Liver (tissue), 9 donors: ENCODE measurements around the gene LIMCH1. TPM values are rescaled to one million over a fixed set of nuclear protein-coding genes. Genes with fewer than 3 reads are reported as not detected.

Experiments used
- DNase-seq: peaks from one replicate; pipeline ENCODE4 v3.0.0-alpha.2; 2017; ENCODE audit warnings: low spot score
- H3K27ac ChIP-seq, 2 donors: one replicate each; pipeline ENCODE4 v1.7.0; 2013; ENCODE audit warnings: inconsistent platforms in 2 of 2, low read length in 2 of 2, control low read depth in 1 of 2, low read depth in 1 of 2, mild to moderate bottlenecking in 1 of 2
- H3K27me3 ChIP-seq, 4 donors: one replicate each; pipeline versions ENCODE4 v1.6.1 to v1.7.0; 2013; ENCODE audit warnings: low read length in 3 of 4, inconsistent platforms in 1 of 4, mild to moderate bottlenecking in 1 of 4, moderate library complexity in 1 of 4; ENCODE audit not compliant: control insufficient read depth in 4 of 4, insufficient read depth in 4 of 4
- H3K36me3 ChIP-seq, 4 donors: one replicate each; pipeline versions ENCODE4 v1.6.1 to v1.7.0; 2013; ENCODE audit warnings: low read length in 3 of 4, mild to moderate bottlenecking in 3 of 4, low read depth in 1 of 4, moderate library complexity in 1 of 4; ENCODE audit not compliant: control insufficient read depth in 4 of 4, insufficient read depth in 3 of 4
- H3K4me1 ChIP-seq, 4 donors: one replicate each; pipeline versions ENCODE4 v1.6.1 to v1.7.0; 2013; ENCODE audit warnings: low read length in 3 of 4, mild to moderate bottlenecking in 3 of 4, moderate library complexity in 1 of 4; ENCODE audit not compliant: control insufficient read depth in 4 of 4, insufficient read depth in 4 of 4
- H3K4me3 ChIP-seq, 3 donors: one replicate each; pipeline versions ENCODE4 v1.6.1 to v1.7.0; 2013; ENCODE audit warnings: low read length in 3 of 3, control low read depth in 1 of 3, low read depth in 1 of 3, mild to moderate bottlenecking in 1 of 3
- H3K9ac ChIP-seq, 2 donors: one replicate each; pipeline ENCODE4 v1.7.0; 2013; ENCODE audit warnings: low read length in 2 of 2, mild to moderate bottlenecking in 2 of 2, moderate library complexity in 2 of 2, control low read depth in 1 of 2, low read depth in 1 of 2
- H3K9me3 ChIP-seq, 4 donors: one replicate each; pipeline versions ENCODE4 v1.6.1 to v1.7.0; 2013; ENCODE audit warnings: low read length in 3 of 4; ENCODE audit not compliant: control insufficient read depth in 4 of 4
- CTCF ChIP-seq: fragments of 150-350 bp; IDR thresholded peaks from 2 replicates; pipeline ENCODE4 v1.5.1; 2017; ENCODE audit warnings: improper control_type of control experiment, low read depth, low read length; ENCODE audit not compliant: missing input control
- FOXA1 ChIP-seq: IDR thresholded peaks from 2 replicates; pipeline ENCODE4 v1.6.1; 2016; ENCODE audit warnings: antibody characterized with exemption
- FOXA2 ChIP-seq: IDR thresholded peaks from 2 replicates; pipeline ENCODE4 v1.6.1; 2016; ENCODE audit warnings: antibody characterized with exemption
- HNF4G ChIP-seq: IDR thresholded peaks from 2 replicates; pipeline ENCODE4 v1.6.1; 2016; ENCODE audit warnings: antibody characterized with exemption
- JUND ChIP-seq, 2 donors: IDR thresholded peaks; 2 replicates each; pipeline ENCODE4 v1.6.1; 2016; ENCODE audit warnings: antibody characterized with exemption in 2 of 2
- NR2F2 ChIP-seq: IDR thresholded peaks from 2 replicates; pipeline ENCODE4 v1.6.1; 2016; ENCODE audit warnings: antibody characterized with exemption
- RAD21 ChIP-seq, 2 donors: IDR thresholded peaks; 2 replicates each; pipeline ENCODE4 v1.6.1; 2016; ENCODE audit warnings: antibody characterized with exemption in 2 of 2, mild to moderate bottlenecking in 2 of 2
- RXRA ChIP-seq, 2 donors: IDR thresholded peaks; 2 replicates each; pipeline ENCODE4 v1.6.1; 2017 to 2018; ENCODE audit warnings: antibody characterized with exemption in 2 of 2, mild to moderate bottlenecking in 1 of 2
- SP1 ChIP-seq: IDR thresholded peaks from 2 replicates; pipeline ENCODE4 v1.6.1; 2018; ENCODE audit warnings: antibody characterized with exemption, mild to moderate bottlenecking
- TAF1 ChIP-seq: conservative IDR thresholded peaks from 2 replicates; pipeline ENCODE4 v1.6.1; 2016; ENCODE audit warnings: antibody characterized with exemption, mild to moderate bottlenecking
- YY1 ChIP-seq: IDR thresholded peaks from 2 replicates; pipeline ENCODE4 v1.6.1; 2016; ENCODE audit warnings: antibody characterized with exemption, mild to moderate bottlenecking
- WGBS: extraction: QIAGEN DNeasy Blood & Tissue Kit; methylation state at CpG from one replicate; pipeline ENCODE4 v1.1.7; 2013; 5-methylcytosine and 5-hydroxymethylcytosine counted together
- polyA plus RNA-seq, 2 donors: library from polyadenylated mRNA; stranded (reverse) in 1 of 2; unstranded in 1 of 2; fragments of 200-250 nt in 1 of 2; fragments of >200 nt in 1 of 2; fragmentation: Nextera tagmentation in 1 of 2; extraction: Ambion mirVana in 1 of 2; gene quantifications; one replicate each; pipeline versions ENCODE4 v1.2.1 to v1.2.3, GENCODE V29; 2013 to 2015
- total RNA-seq, 2 donors: library from RNA; depleted of rRNA; stranded (reverse); fragments of >200 nt; gene quantifications; one replicate each; pipeline ENCODE4 v1.2.3, GENCODE V29; 2014
- TF ChIP-seq, protein P1 (sequence below): IDR thresholded peaks from 2 replicates; pipeline ENCODE4 v1.6.1; 2016; ENCODE audit warnings: antibody characterized with exemption
- TF ChIP-seq, protein P2 (sequence below): IDR thresholded peaks from 2 replicates; pipeline ENCODE4 v1.6.1; 2016; ENCODE audit warnings: antibody characterized with exemption
- TF ChIP-seq, protein P3 (sequence below): IDR thresholded peaks from 2 replicates; pipeline ENCODE4 v1.6.1; 2016; ENCODE audit warnings: antibody characterized with exemption, mild to moderate bottlenecking
- TF ChIP-seq, protein P4 (sequence below): IDR thresholded peaks from 2 replicates; pipeline ENCODE4 v1.6.1; 2016; ENCODE audit warnings: antibody characterized with exemption
- donor health status: healthy.
- donor health status: healthy.
- donor health status: healthy.
- donor health status: healthy.
- donor health status: healthy.

The LIMCH1 gene
- total and polyA plus RNA-seq, 4 donors: 2.0 to 30.6 (median 8.1) TPM

GRCh38 chr4:41656572-41657520 is 118.9 kb downstream of the LIMCH1 start:
- Histone ChIP-seq H3K9ac (no peak overlapping the region), H3K4me3 (no peak overlapping the region), H3K27me3 (no peaks in the 10 kb centered on the region), H3K4me1 (peaks cover 0 to 2% (median 0%) of the 10 kb centered on the region in 4 donors), H3K36me3 (peaks cover 0 to 2% (median 0%) of the 10 kb centered on the region in 4 donors), H3K27ac (no peak overlapping the region), H3K9me3 (no peaks in the 10 kb centered on the region)
- 72% methylated on average over 15 of the region's 15 CpGs for WGBS
- DNase-seq: no peak
- TF ChIP-seq, protein P1, sequence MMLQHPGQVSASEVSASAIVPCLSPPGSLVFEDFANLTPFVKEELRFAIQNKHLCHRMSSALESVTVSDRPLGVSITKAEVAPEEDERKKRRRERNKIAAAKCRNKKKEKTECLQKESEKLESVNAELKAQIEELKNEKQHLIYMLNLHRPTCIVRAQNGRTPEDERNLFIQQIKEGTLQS: no peak
- TF ChIP-seq, protein P2, sequence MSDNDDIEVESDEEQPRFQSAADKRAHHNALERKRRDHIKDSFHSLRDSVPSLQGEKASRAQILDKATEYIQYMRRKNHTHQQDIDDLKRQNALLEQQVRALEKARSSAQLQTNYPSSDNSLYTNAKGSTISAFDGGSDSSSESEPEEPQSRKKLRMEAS: no peak
- no peak for TF ChIP-seq TAF1
- TF ChIP-seq, protein P3, sequence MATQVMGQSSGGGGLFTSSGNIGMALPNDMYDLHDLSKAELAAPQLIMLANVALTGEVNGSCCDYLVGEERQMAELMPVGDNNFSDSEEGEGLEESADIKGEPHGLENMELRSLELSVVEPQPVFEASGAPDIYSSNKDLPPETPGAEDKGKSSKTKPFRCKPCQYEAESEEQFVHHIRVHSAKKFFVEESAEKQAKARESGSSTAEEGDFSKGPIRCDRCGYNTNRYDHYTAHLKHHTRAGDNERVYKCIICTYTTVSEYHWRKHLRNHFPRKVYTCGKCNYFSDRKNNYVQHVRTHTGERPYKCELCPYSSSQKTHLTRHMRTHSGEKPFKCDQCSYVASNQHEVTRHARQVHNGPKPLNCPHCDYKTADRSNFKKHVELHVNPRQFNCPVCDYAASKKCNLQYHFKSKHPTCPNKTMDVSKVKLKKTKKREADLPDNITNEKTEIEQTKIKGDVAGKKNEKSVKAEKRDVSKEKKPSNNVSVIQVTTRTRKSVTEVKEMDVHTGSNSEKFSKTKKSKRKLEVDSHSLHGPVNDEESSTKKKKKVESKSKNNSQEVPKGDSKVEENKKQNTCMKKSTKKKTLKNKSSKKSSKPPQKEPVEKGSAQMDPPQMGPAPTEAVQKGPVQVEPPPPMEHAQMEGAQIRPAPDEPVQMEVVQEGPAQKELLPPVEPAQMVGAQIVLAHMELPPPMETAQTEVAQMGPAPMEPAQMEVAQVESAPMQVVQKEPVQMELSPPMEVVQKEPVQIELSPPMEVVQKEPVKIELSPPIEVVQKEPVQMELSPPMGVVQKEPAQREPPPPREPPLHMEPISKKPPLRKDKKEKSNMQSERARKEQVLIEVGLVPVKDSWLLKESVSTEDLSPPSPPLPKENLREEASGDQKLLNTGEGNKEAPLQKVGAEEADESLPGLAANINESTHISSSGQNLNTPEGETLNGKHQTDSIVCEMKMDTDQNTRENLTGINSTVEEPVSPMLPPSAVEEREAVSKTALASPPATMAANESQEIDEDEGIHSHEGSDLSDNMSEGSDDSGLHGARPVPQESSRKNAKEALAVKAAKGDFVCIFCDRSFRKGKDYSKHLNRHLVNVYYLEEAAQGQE: no peak
- no peak for TF ChIP-seq SP1
- TF ChIP-seq, protein P4, sequence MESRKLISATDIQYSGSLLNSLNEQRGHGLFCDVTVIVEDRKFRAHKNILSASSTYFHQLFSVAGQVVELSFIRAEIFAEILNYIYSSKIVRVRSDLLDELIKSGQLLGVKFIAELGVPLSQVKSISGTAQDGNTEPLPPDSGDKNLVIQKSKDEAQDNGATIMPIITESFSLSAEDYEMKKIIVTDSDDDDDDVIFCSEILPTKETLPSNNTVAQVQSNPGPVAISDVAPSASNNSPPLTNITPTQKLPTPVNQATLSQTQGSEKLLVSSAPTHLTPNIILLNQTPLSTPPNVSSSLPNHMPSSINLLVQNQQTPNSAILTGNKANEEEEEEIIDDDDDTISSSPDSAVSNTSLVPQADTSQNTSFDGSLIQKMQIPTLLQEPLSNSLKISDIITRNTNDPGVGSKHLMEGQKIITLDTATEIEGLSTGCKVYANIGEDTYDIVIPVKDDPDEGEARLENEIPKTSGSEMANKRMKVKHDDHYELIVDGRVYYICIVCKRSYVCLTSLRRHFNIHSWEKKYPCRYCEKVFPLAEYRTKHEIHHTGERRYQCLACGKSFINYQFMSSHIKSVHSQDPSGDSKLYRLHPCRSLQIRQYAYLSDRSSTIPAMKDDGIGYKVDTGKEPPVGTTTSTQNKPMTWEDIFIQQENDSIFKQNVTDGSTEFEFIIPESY: no peak
- TF ChIP-seq CTCF: no peak
- no peak for TF ChIP-seq RAD21 (IDR thresholded peaks at IDR 0.05)
- TF ChIP-seq HNF4G: no peak
- no peak for TF ChIP-seq FOXA1
- TF ChIP-seq NR2F2: no peak
- TF ChIP-seq RXRA (IDR thresholded peaks at IDR 0.05): no peak

- Histone ChIP-seq H3K4me3 (no peak overlapping the region), H3K27me3 (no peaks in the 10 kb centered on the region), H3K9me3 (no peaks in the 10 kb centered on the region), H3K27ac (no peak overlapping the region), H3K9ac (no peak overlapping the region), H3K4me1 (peaks cover 0 to 2% (median 0%) of the 10 kb centered on the region in 4 donors), H3K36me3 (no peaks in the 10 kb centered on the region)
- DNase-seq: no peak
- 86% methylated on average over 4 of the region's 4 CpGs for WGBS
- TF ChIP-seq, protein P2: no peak
- no peak for TF ChIP-seq JUND (IDR thresholded peaks at IDR 0.05)
- TF ChIP-seq YY1: no peak
- TF ChIP-seq CTCF: no peak
- TF ChIP-seq FOXA2: no peak
- TF ChIP-seq, protein P3: no peak
Observed at GRCh38 chr4:41657561-41657960, 119.6 kb downstream of the LIMCH1 start.
